Brain pericyte (primary cell): Measurements from ENCODE around the gene GJB4.
"Not testable (repeated sequence)": the region's sequence is repeated elsewhere in the genome, so short reads cannot be mapped to it uniquely, and the experiment has no call there.

Source experiments
- DNase-seq: peaks from one replicate; pipeline ENCODE4 v3.0.0-alpha.2; 2012; ENCODE audit warnings: low read depth, low spot score

The GJB4 gene

GRCh38 chr1:34800214-34800613 lies 40.7 kb downstream of the GJB4 start:
- no peak for DNase-seq

DNA sequence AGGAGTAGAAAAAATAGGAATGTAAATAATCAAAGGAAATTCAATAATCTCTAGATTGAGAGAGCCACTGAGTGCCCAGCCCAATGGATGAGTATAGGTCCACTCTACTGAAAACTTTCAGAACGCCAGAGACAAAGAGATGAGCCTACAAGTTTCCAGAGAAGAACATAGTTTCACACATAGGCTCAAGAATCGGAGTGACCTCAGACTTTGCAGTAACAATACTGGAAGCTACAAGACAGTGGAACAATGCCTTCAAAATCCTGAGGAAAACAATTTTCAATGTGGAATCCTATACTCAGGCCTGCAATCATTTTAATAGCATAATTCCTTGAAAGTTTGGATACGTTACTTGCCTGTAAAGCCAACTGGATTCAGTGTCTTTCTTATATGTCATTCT lies 44.2 kb downstream of the GJB4 start:
- DNase-seq, result no peak

GRCh38 chr1:34806396-34806795 lies 46.9 kb downstream of the GJB4 start:
- no peak for DNase-seq

DNA sequence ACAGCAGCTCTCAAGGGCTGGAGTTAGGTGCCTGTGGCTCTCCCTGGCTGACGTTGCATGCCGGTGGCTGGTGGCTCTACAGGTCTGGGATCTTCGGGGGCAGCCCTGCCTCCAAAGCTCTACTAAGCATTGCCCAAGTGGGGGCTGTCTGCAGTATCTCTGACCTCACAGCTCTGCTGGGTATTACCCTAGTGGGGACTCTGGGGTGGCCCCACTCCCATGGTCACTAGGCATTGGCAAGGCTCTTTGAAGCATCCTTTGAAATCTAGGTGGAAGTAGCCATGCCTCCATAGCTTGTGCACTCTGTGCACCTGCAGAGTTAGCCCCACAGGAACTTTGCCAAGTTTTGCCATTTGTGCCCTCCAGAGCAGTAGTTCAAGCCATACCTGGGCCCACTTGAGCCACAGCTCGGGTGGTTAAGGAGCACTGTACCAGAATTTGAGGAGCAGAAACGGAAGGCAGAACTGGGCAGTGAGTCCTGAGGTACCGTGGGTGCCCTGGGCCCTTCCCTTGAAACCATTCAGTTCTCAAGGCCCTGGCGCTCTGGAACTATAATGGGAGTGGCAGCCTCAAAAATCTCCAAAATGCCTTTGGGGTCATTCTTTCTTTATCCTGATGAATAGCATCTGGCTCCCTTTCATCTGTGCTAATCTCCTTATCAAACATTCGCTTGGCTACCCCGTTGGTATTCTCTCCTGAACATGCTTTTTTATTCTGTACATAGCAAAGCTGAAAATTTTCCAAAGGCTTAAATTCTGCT lies 48.7 kb downstream of the GJB4 start:
- no peak for DNase-seq

DNA sequence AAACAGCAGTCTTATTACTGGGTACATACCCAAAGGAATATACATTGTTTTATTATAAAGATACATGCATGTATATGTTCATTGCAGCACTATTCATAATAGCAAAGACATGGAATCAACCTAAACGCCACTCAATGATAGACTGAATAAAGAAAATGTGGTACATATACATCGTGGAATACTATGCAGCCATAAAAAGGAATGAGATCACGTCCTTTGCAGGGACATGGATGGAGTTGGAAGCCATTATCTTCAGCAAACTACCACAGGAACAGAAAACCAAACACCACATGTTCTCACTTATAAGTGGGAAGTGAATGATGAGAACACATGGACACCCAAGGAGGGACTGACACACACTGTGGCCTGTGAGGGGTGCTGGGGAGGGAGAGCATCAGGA lies 51.2 kb downstream of the GJB4 start:
- not testable (repeated sequence) for DNase-seq
